C4-2B (cell line): ENCODE measurements around the gene CCDC188.

Source experiments
- CTCF ChIP-seq: fragments of 450-650 bp; conservative IDR thresholded peaks from 2 replicates; pipeline ENCODE4 v1.5.1; 2017; ENCODE audit warnings: mild to moderate bottlenecking
- ZFX ChIP-seq: fragments of 450-650 bp; IDR thresholded peaks from 2 replicates; pipeline ENCODE4 v1.6.1; 2017

- TF ChIP-seq CTCF (no peak), ZFX (no peak)
Observed at GRCh38 chr22:20126284-20127029, 24.4 kb downstream of the CCDC188 start.
